ENCODE data around the gene TNS2. TPM values are rescaled to one million over a fixed set of nuclear protein-coding genes. Genes with fewer than 3 reads are reported as not detected.

The TNS2 gene
- total and polyA plus RNA-seq, 2 of the 13 experiments (the other 11 are each of a cell fraction or from before 2014, with no cell fraction given): 8.9 to 20.4 TPM

DNA sequence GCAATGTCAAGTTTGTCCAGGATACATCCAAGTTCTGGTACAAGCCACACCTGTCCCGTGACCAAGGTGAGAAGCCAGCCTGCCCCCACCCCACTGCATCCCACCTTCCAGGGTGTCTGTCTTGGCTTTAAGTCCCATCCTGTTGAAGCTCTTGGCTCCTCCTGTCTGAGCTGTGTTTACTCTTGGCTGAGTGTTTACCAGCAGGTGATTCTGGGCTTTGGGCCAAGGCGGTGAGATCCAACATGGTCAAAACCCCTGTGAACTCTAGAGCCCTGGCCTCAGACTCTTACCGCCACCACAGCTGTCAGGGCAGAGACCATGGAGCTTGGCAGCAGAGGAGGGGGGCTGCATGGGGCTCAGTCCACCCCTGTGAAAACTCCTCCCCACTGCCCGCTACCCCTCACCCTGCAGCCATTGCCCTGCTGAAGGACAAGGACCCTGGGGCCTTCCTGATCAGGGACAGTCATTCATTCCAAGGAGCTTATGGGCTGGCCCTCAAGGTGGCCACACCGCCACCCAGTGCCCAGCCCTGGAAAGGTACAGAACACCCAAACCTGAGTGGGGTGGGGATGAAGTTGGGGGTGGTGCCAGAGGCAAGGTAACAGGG, 11.6 kb downstream of the TNS2 start (continued):
- TF ChIP-seq LCORL (IDR thresholded peaks at IDR 0.05) (no peak), LCORL (CRISPR knock-in tag; IDR thresholded peaks at IDR 0.05) (peak; percentile 77), TEAD3 (CRISPR knock-in tag; optimal IDR thresholded peaks at IDR 0.05; ENCODE audit: borderline replicate concordance) (peak; percentile 76), FOXK2 (IDR thresholded peaks at IDR 0.05) (peak; percentile 65; the same call in 1 of the 2 replicates), HDAC1 (CRISPR knock-in tag; IDR thresholded peaks at IDR 0.05) (peak; percentile 57), ZSCAN25 (CRISPR knock-in tag; IDR thresholded peaks at IDR 0.05) (peak; percentile 98), ZNF20 (CRISPR knock-in tag; IDR thresholded peaks at IDR 0.05) (no peak), ATF1 (CRISPR knock-in tag; IDR thresholded peaks at IDR 0.05) (no peak), KLF12 (CRISPR knock-in tag; IDR thresholded peaks at IDR 0.05; ENCODE audit: borderline replicate concordance) (peak; percentile 47; the same call in 1 of the 2 replicates), ZNF746 (CRISPR knock-in tag; IDR thresholded peaks at IDR 0.05) (peak; percentile 63; the same call in 1 of the 2 replicates), HOXA3 (CRISPR knock-in tag; IDR thresholded peaks at IDR 0.05) (peak; percentile 67; the same call in 1 of the 2 replicates), AHR (CRISPR knock-in tag; IDR thresholded peaks at IDR 0.05) (0 out of 2 replicates have a peak, but pooled peaks have one; percentile 5), TBX2 (CRISPR knock-in tag; IDR thresholded peaks at IDR 0.05; ENCODE audit: borderline replicate concordance) (peak; percentile 57; the same call in 1 of the 2 replicates), ZNF121 (CRISPR knock-in tag; IDR thresholded peaks at IDR 0.05) (peak; percentile 48)
- TF ChIP-seq, protein P1, sequence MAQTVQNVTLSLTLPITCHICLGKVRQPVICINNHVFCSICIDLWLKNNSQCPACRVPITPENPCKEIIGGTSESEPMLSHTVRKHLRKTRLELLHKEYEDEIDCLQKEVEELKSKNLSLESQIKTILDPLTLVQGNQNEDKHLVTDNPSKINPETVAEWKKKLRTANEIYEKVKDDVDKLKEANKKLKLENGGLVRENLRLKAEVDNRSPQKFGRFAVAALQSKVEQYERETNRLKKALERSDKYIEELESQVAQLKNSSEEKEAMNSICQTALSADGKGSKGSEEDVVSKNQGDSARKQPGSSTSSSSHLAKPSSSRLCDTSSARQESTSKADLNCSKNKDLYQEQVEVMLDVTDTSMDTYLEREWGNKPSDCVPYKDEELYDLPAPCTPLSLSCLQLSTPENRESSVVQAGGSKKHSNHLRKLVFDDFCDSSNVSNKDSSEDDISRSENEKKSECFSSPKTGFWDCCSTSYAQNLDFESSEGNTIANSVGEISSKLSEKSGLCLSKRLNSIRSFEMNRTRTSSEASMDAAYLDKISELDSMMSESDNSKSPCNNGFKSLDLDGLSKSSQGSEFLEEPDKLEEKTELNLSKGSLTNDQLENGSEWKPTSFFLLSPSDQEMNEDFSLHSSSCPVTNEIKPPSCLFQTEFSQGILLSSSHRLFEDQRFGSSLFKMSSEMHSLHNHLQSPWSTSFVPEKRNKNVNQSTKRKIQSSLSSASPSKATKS (CRISPR knock-in tag; IDR thresholded peaks at IDR 0.05): 0 out of 2 replicates have a peak, but pooled peaks have one; percentile 67
- TF ChIP-seq, protein P2, sequence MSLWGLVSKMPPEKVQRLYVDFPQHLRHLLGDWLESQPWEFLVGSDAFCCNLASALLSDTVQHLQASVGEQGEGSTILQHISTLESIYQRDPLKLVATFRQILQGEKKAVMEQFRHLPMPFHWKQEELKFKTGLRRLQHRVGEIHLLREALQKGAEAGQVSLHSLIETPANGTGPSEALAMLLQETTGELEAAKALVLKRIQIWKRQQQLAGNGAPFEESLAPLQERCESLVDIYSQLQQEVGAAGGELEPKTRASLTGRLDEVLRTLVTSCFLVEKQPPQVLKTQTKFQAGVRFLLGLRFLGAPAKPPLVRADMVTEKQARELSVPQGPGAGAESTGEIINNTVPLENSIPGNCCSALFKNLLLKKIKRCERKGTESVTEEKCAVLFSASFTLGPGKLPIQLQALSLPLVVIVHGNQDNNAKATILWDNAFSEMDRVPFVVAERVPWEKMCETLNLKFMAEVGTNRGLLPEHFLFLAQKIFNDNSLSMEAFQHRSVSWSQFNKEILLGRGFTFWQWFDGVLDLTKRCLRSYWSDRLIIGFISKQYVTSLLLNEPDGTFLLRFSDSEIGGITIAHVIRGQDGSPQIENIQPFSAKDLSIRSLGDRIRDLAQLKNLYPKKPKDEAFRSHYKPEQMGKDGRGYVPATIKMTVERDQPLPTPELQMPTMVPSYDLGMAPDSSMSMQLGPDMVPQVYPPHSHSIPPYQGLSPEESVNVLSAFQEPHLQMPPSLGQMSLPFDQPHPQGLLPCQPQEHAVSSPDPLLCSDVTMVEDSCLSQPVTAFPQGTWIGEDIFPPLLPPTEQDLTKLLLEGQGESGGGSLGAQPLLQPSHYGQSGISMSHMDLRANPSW (CRISPR knock-in tag; IDR thresholded peaks at IDR 0.05; ENCODE audit: borderline replicate concordance): peak; percentile 73; the same call in 1 of the 2 replicates
- TF ChIP-seq, protein P3, sequence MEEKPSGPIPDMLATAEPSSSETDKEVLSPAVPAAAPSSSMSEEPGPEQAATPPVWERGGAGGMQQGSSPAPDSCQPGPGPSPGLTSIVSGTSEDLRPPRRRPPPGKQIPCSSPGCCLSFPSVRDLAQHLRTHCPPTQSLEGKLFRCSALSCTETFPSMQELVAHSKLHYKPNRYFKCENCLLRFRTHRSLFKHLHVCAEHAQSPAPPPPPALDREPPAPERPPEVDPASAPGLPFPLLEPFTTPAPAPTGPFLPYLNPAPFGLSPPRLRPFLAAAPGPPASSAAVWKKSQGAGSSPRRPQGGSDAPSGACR (CRISPR knock-in tag; IDR thresholded peaks at IDR 0.05): no peak
- TF ChIP-seq, protein P4, sequence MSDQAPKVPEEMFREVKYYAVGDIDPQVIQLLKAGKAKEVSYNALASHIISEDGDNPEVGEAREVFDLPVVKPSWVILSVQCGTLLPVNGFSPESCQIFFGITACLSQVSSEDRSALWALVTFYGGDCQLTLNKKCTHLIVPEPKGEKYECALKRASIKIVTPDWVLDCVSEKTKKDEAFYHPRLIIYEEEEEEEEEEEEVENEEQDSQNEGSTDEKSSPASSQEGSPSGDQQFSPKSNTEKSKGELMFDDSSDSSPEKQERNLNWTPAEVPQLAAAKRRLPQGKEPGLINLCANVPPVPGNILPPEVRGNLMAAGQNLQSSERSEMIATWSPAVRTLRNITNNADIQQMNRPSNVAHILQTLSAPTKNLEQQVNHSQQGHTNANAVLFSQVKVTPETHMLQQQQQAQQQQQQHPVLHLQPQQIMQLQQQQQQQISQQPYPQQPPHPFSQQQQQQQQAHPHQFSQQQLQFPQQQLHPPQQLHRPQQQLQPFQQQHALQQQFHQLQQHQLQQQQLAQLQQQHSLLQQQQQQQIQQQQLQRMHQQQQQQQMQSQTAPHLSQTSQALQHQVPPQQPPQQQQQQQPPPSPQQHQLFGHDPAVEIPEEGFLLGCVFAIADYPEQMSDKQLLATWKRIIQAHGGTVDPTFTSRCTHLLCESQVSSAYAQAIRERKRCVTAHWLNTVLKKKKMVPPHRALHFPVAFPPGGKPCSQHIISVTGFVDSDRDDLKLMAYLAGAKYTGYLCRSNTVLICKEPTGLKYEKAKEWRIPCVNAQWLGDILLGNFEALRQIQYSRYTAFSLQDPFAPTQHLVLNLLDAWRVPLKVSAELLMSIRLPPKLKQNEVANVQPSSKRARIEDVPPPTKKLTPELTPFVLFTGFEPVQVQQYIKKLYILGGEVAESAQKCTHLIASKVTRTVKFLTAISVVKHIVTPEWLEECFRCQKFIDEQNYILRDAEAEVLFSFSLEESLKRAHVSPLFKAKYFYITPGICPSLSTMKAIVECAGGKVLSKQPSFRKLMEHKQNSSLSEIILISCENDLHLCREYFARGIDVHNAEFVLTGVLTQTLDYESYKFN (CRISPR knock-in tag; conservative IDR thresholded peaks at IDR 0.05): peak; percentile 87
- TF ChIP-seq, protein P5, sequence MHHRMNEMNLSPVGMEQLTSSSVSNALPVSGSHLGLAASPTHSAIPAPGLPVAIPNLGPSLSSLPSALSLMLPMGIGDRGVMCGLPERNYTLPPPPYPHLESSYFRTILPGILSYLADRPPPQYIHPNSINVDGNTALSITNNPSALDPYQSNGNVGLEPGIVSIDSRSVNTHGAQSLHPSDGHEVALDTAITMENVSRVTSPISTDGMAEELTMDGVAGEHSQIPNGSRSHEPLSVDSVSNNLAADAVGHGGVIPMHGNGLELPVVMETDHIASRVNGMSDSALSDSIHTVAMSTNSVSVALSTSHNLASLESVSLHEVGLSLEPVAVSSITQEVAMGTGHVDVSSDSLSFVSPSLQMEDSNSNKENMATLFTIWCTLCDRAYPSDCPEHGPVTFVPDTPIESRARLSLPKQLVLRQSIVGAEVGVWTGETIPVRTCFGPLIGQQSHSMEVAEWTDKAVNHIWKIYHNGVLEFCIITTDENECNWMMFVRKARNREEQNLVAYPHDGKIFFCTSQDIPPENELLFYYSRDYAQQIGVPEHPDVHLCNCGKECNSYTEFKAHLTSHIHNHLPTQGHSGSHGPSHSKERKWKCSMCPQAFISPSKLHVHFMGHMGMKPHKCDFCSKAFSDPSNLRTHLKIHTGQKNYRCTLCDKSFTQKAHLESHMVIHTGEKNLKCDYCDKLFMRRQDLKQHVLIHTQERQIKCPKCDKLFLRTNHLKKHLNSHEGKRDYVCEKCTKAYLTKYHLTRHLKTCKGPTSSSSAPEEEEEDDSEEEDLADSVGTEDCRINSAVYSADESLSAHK (CRISPR knock-in tag; IDR thresholded peaks at IDR 0.05; ENCODE audit: borderline replicate concordance): no peak

Data from HepG2 (cell line).